IMR-90 (cell line): ENCODE results near the gene IL12RB1. TPM values are rescaled to one million over a fixed set of nuclear protein-coding genes. Genes with fewer than 3 reads are reported as not detected.

Experiments
- ATAC-seq: fragments of 200-7000 bp; cut with Tn5 transposase; 2 replicates; pipeline ENCODE4 v1.9.1; 2020; ENCODE audit warnings: low read depth, mild to moderate bottlenecking, moderate library complexity
- BruUV-seq: library from RNA; stranded (reverse); fragments of 400-500 nt; replicated peaks from 2 replicates; lab custom pipeline; 2021; lab: Mats Ljungman, UMichigan
- CTCF ChIA-PET: fragments of 300-600 bp; formaldehyde crosslinking; extraction: SDS; loops from one replicate; lab custom pipeline; 2021; ENCODE audit warnings: antibody characterized with exemption; lab: Yijun Ruan, JAX
- POLR2A ChIA-PET: fragments of 300-600 bp; sonication (Branson Sonifier 250); formaldehyde crosslinking; loops from one replicate; lab custom pipeline; 2022; ENCODE audit warnings: antibody characterized with exemption; ENCODE audit not compliant: unreplicated experiment; lab: Charles Lee
- DNase-seq: peaks from one replicate; pipeline ENCODE4 v3.0.0; 2013
- H2AFZ ChIP-seq: replicated peaks from 2 replicates; pipeline ENCODE3; 2013; ENCODE audit warnings: low read length, mild to moderate bottlenecking; ENCODE audit not compliant: poor library complexity
- H2AK5ac ChIP-seq: 2 replicates; pipeline ENCODE4 v1.6.1; 2013; ENCODE audit warnings: low read depth, low read length, inconsistent platforms
- H2AK9ac ChIP-seq: replicated peaks from 2 replicates; pipeline ENCODE3; 2013; ENCODE audit warnings: mild to moderate bottlenecking, low read depth, low read length, moderate library complexity; ENCODE audit not compliant: poor library complexity
- H2BK120ac ChIP-seq: 2 replicates; pipeline ENCODE4 v1.6.1; 2013; ENCODE audit warnings: low read depth, low read length, inconsistent platforms
- H2BK15ac ChIP-seq: 3 replicates; pipeline ENCODE4 v1.6.1; 2013; ENCODE audit warnings: low read depth, low read length, inconsistent platforms
- H2BK20ac ChIP-seq: 2 replicates; pipeline ENCODE4 v1.6.1; 2013; ENCODE audit warnings: low read depth, mild to moderate bottlenecking, inconsistent platforms, low read length, moderate library complexity
- H2BK5ac ChIP-seq: 2 replicates; pipeline ENCODE4 v1.6.1; 2013; ENCODE audit warnings: mild to moderate bottlenecking, low read depth, low read length, inconsistent platforms; ENCODE audit not compliant: poor library complexity, severe bottlenecking
- H3K14ac ChIP-seq: replicated peaks from 2 replicates; pipeline ENCODE4 v1.6.1; 2013; ENCODE audit warnings: low read depth, low read length, inconsistent platforms
- H3K18ac ChIP-seq: 2 replicates; pipeline ENCODE4 v1.6.1; 2013; ENCODE audit warnings: low read depth, low read length, control low read depth
- H3K23ac ChIP-seq: 2 replicates; pipeline ENCODE4 v1.6.1; 2013; ENCODE audit warnings: low read depth, low read length, inconsistent platforms
- H3K27ac ChIP-seq: 2 replicates; pipeline ENCODE4 v1.5.1; 2013; ENCODE audit warnings: mild to moderate bottlenecking, control low read depth, low read length; ENCODE audit not compliant: insufficient read depth
- H3K27me3 ChIP-seq: 2 replicates; pipeline ENCODE4 v1.6.1; 2013; ENCODE audit warnings: low read length; ENCODE audit not compliant: control insufficient read depth, insufficient read depth
- H3K36me3 ChIP-seq: 2 replicates; pipeline ENCODE4 v1.6.1; 2013; ENCODE audit warnings: low read length, mixed read lengths; ENCODE audit not compliant: control insufficient read depth, insufficient read depth
- H3K4ac ChIP-seq: 2 replicates; pipeline ENCODE4 v1.6.1; 2013; ENCODE audit warnings: low read depth, low read length, inconsistent platforms
- H3K4me1 ChIP-seq: 2 replicates; pipeline ENCODE4 v1.6.1; 2013; ENCODE audit warnings: low read length, mixed read lengths; ENCODE audit not compliant: control insufficient read depth, insufficient read depth
- H3K4me2 ChIP-seq: 2 replicates; pipeline ENCODE4 v1.6.1; 2013; ENCODE audit warnings: low read depth, mild to moderate bottlenecking, control low read depth, low read length, moderate library complexity
- H3K4me3 ChIP-seq: 2 replicates; pipeline ENCODE4 v1.5.1; 2013; ENCODE audit warnings: low read depth, mild to moderate bottlenecking, control low read depth, low read length, moderate library complexity; ENCODE audit not compliant: insufficient read depth
- H3K56ac ChIP-seq: 2 replicates; pipeline ENCODE4 v1.6.1; 2013; ENCODE audit warnings: low read length, inconsistent platforms; ENCODE audit not compliant: insufficient read depth; ENCODE audit errors: extremely low read depth
- H3K79me1 ChIP-seq, 2 experiments: 2 replicates each; pipeline ENCODE4 v1.6.1; 2013; ENCODE audit warnings: low read length in 2 of 2, inconsistent platforms in 1 of 2, low read depth in 1 of 2
- H3K9ac ChIP-seq: 2 replicates; pipeline ENCODE4 v1.6.1; 2013; ENCODE audit warnings: low read depth, low read length, control low read depth
- H3K9me1 ChIP-seq: 2 replicates; pipeline ENCODE4 v1.6.1; 2013; ENCODE audit warnings: low read length, inconsistent platforms; ENCODE audit not compliant: insufficient read depth
- H3K9me3 ChIP-seq: 2 replicates; pipeline ENCODE4 v1.6.1; 2013; ENCODE audit warnings: low read length; ENCODE audit not compliant: control insufficient read depth, insufficient read depth
- H4K20me1 ChIP-seq: 2 replicates; pipeline ENCODE4 v1.6.1; 2013; ENCODE audit warnings: low read length, inconsistent platforms; ENCODE audit not compliant: insufficient read depth
- H4K5ac ChIP-seq: 2 replicates; pipeline ENCODE4 v1.6.1; 2013; ENCODE audit warnings: mild to moderate bottlenecking, low read depth, low read length, control low read depth
- H4K8ac ChIP-seq, 2 experiments: 2 replicates each; pipeline ENCODE4 v1.6.1; 2013; ENCODE audit warnings: low read depth in 2 of 2, low read length in 2 of 2, control low read depth in 1 of 2, inconsistent platforms in 1 of 2
- H4K91ac ChIP-seq: 2 replicates; pipeline ENCODE4 v1.6.1; 2013; ENCODE audit warnings: low read depth, low read length, inconsistent platforms; ENCODE audit not compliant: insufficient read depth
- BHLHE40 ChIP-seq: fragments of 150-350 bp; IDR thresholded peaks from 2 replicates; pipeline ENCODE4 v1.6.1; 2016; ENCODE audit warnings: mild to moderate bottlenecking, low read depth, low read length
- FOS ChIP-seq: fragments of 150-350 bp; IDR thresholded peaks from 2 replicates; pipeline ENCODE4 v1.6.1; 2016; ENCODE audit warnings: low read depth, low read length
- MAFK ChIP-seq: IDR thresholded peaks from 2 replicates; pipeline ENCODE4 v1.6.1; 2012; ENCODE audit warnings: low read depth, low read length, improper control_type of control experiment
- MAZ ChIP-seq: IDR thresholded peaks from 2 replicates; pipeline ENCODE4 v1.6.1; 2012; ENCODE audit warnings: low read depth, mild to moderate bottlenecking, low read length, improper control_type of control experiment, moderate library complexity, borderline replicate concordance
- RAD21 ChIP-seq: IDR thresholded peaks from 2 replicates; pipeline ENCODE4 v1.6.1; 2012; ENCODE audit warnings: low read length, improper control_type of control experiment
- WGBS, 2 experiments: methylation state at CpG; one replicate each; pipeline versions ENCODE4 v1.1.5 to v1.1.7; 2013; ENCODE audit warnings: missing lambda C conversion rate in 2 of 2; ENCODE audit not compliant: insufficient read length in 1 of 2; ENCODE audit errors: extremely low coverage in 2 of 2; 5-methylcytosine and 5-hydroxymethylcytosine counted together
- dilution Hi-C: fragments of 300-500 bp; cut with HindIII; formaldehyde crosslinking; loops from one replicate; pipeline ENCODE4 v1.14.3; 2018; ENCODE audit warnings: low sequenced_read_pairs; ENCODE audit not compliant: unreplicated experiment
- in situ Hi-C: fragments of 300-500 bp; cut with MboI; formaldehyde crosslinking; loops from 3 replicates; pipeline ENCODE4 v1.14.3; 2019; ENCODE audit warnings: low sequenced_read_pairs, inconsistent platforms, mixed read lengths
- intact Hi-C: fragments of 100-400 bp; cut with micrococcal nuclease; formaldehyde crosslinking; loops from 2 replicates; pipeline ENCODE4 v1.10.0; 2022
- polyA plus RNA-seq, 3 experiments: library from polyadenylated mRNA; depleted of rRNA; stranded (reverse); fragments of >200 nt; gene quantifications; 2 replicates each; pipeline ENCODE4 v1.2.3, GENCODE V29; 2012; ENCODE audit warnings: low replicate concordance in 1 of 3
- total RNA-seq: library from RNA; depleted of rRNA; stranded (reverse); fragments of >200 nt; gene quantifications from 2 replicates; pipeline ENCODE4 v1.2.3, GENCODE V29; 2012

The IL12RB1 gene
- total and polyA plus RNA-seq, 2 of the 4 experiments (the other 2 are of a cell fraction): not detected

- Histone ChIP-seq H2AFZ (peak overlapping the region; percentile 28), H4K20me1 (no peaks in the 10 kb centered on the region), H3K23ac (no peak overlapping the region), H3K4me1 (peaks cover 10% of the 10 kb centered on the region; the same call in 1 of the 2 replicates), H4K91ac (no peak overlapping the region), H3K9me3 (0 out of 2 replicates have a peak, but pooled peaks cover 2% of the 10 kb centered on the region), H2BK15ac (no peak overlapping the region), H3K9ac (no peak overlapping the region), H3K27ac (no peak overlapping the region), H3K4me2 (no peak overlapping the region), H3K9me1 (no peaks in the 10 kb centered on the region), H3K18ac (no peak overlapping the region), H3K4me3 (no peak overlapping the region), H3K4ac (peak overlapping the region; percentile 74; the same call in 1 of the 2 replicates), H3K27me3 (peaks cover 9% of the 10 kb centered on the region; the same call in 1 of the 2 replicates), H2AK5ac (no peak overlapping the region), H2BK5ac (no peak overlapping the region), H3K36me3 (no peaks in the 10 kb centered on the region), H3K79me1 (no peaks in the 10 kb centered on the region), H4K5ac (no peak overlapping the region), H3K56ac (no peak overlapping the region), H4K8ac (peak overlapping the region in 1 of 2 experiments; percentile 87; a peak in 1 of 4 replicates), H2AK9ac (no peak overlapping the region), H2BK120ac (no peak overlapping the region), H2BK20ac (no peak overlapping the region), H3K14ac (no peak overlapping the region)
- ATAC-seq (no peak), DNase-seq (no peak)
- POLR2A ChIA-PET: no interaction called here
- dilution Hi-C loops (no loop called here), in situ Hi-C loops (loop anchor here (5.0 to 25.0 kb wide), 2 partner anchors 40 to 120 kb away; partner anchors contain the start of gene CCDC124), intact Hi-C loops (loop anchor here (5.0 kb wide), 1 partner anchor 120 kb away; no protein-coding TSS in a partner anchor)
- no peak for TF ChIP-seq RAD21
- TF ChIP-seq BHLHE40: no peak
- TF ChIP-seq FOS: no peak
- TF ChIP-seq MAZ: no peak
- TF ChIP-seq MAFK: no peak
- BruUV-seq: no TSS peak
- WGBS, 2 experiments: 50% methylated on average over 1 of the region's 6 CpGs; no CpG with 5 or more reads in 1 of the 2 experiments
- CTCF ChIA-PET: interaction anchor here (0.6 kb wide), 2 partner anchors 37 to 67 kb away, joined by 3 to 4 read pairs; no protein-coding TSS in a partner anchor
Observed at GRCh38 chr19:18057557-18057956, 29.2 kb downstream of the IL12RB1 start.
